SU-DHL-6 (cell line): ENCODE data around the gene CTU2.

Experiments used
- EZH2phosphoT487 ChIP-seq: fragments of 200-600 bp; sonication (generic), shearing (Covaris generic); conservative IDR thresholded peaks from 2 replicates; pipeline ENCODE4 v1.6.1; 2018; ENCODE audit warnings: mild to moderate bottlenecking, antibody characterized with exemption, low read length, moderate library complexity, mixed read lengths
- TF ChIP-seq, protein P1 (sequence below): fragments of 200-600 bp; sonication (generic); IDR thresholded peaks from one replicate; pipeline ENCODE4 v1.5.1; 2017; ENCODE audit warnings: antibody characterized with exemption, mild to moderate bottlenecking, low read length, moderate library complexity; ENCODE audit not compliant: insufficient read depth, poor library complexity, severe bottlenecking

DNA sequence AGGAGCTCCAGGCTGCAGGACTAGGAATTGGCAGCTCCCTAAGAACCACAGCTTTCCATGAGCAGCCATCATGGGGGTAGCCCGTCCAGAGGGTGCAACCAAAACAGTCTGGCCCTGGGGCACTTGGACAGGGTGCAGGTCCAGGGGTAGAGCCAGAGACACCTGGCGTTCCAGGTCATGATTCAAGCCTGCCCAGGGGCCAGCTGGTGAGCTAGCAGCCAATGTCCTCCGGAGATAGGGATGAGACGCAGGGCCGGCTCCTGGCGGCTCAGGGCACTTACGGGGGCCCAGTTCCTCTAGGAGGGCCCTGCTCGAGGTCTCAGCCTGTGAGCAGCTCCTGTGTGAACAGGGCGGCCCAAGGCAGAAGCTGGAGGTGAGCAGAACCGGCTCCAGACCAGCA lies 56.6 kb downstream of the CTU2 start:
- TF ChIP-seq, protein P1, sequence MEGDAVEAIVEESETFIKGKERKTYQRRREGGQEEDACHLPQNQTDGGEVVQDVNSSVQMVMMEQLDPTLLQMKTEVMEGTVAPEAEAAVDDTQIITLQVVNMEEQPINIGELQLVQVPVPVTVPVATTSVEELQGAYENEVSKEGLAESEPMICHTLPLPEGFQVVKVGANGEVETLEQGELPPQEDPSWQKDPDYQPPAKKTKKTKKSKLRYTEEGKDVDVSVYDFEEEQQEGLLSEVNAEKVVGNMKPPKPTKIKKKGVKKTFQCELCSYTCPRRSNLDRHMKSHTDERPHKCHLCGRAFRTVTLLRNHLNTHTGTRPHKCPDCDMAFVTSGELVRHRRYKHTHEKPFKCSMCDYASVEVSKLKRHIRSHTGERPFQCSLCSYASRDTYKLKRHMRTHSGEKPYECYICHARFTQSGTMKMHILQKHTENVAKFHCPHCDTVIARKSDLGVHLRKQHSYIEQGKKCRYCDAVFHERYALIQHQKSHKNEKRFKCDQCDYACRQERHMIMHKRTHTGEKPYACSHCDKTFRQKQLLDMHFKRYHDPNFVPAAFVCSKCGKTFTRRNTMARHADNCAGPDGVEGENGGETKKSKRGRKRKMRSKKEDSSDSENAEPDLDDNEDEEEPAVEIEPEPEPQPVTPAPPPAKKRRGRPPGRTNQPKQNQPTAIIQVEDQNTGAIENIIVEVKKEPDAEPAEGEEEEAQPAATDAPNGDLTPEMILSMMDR, result no peak
- no peak for TF ChIP-seq EZH2phosphoT487
